ENCODE results near the gene MTG2.

DNA sequence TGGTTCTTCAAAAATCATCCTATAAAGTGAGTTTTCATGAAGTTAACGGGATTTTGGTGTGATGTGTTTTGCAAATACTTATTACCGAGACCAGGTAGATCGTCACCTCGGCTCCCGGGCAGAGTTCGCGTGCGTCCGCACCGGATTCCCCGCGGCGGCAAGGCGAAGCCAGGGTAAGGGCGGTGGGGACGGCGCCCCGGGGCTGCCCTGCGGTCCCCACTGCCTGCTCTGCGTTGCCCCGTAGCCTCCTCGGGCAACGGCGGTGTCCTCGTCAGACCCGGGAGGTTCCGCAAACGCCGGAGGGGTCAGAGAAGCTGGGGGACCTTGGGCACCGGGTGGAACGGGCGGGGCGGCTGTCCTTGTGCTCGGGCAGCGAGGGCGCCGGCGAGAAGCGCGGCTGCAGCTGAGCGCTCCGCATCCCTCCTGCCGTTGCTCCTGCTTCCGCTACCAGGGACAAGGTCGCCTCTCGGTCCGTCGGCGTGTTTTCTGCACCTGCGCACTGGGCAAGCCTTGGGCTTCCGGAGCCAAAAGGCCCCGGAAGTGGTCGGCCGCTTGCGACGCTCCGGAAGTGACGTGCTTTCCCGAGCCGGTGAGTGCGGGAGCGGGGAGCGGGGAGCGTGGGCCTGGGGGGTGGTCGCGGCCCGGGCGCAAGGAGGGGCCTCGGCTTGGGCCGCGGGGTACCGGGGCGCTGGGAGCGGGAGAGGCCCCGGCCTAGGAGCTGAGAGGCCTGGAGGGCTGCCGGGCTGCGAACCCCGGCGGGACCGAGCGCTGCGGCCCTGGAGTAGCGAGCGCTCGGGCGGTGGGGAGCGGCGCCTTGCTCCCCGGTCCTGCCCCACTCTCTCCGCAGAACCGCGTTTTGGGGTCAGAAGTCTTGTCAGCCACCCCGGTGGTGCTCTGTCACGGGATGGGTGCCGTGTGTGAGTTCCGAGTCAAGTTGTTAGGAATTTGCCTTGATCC, at the start of gene MTG2:
- TF ChIP-seq EZH2 (IDR thresholded peaks at IDR 0.05; ENCODE audit: borderline replicate concordance, insufficient read depth, low read length, poor library complexity, severe bottlenecking) (no peak), CTCF (IDR thresholded peaks at IDR 0.05; ENCODE audit: poor library complexity, severe bottlenecking) (peak; percentile 29), MXI1 (conservative IDR thresholded peaks at IDR 0.05; ENCODE audit: poor library complexity, severe bottlenecking) (peak; percentile 94), TAF1 (IDR thresholded peaks at IDR 0.05; ENCODE audit: low read depth) (no peak), SMC3 (conservative IDR thresholded peaks at IDR 0.05; ENCODE audit: poor library complexity) (peak; percentile 62)

Data from neural cell (in vitro differentiated cells).